Measurements from ENCODE around the gene BCL2A1.
"Not testable (repeated sequence)": the region's sequence is repeated elsewhere in the genome, so short reads cannot be mapped to it uniquely, and the experiment has no call there.

Gene BCL2A1

DNA sequence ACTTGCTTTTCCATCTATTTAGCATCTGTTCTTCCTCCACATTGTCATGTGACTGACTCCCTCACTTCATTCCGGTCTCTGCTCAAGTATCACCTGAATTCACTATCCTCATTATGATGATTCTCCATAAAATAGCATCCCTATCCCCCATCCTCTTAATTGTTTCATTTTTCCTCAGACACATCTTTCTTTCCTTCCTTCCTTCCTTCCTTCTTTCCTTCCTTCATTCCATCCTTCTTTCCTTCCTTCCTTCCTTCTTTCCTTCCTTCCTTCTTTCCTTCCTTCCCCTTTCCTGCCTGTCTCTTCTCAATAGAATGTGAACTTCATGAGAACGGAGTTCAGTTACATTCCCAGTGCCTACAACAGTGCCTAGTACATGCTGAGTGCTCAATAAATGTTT is 41.6 kb downstream of the BCL2A1 start:
- Histone ChIP-seq H3K9me3 (ENCODE audit: insufficient read depth, low read length) (no peaks in the 10 kb centered on the region), H3K4me2 (ENCODE audit: low read depth, low read length, poor library complexity, severe bottlenecking) (no peak overlapping the region), H3K27ac (ENCODE audit: low read depth, low read length) (no peak overlapping the region), H4K20me1 (ENCODE audit: low read depth, low read length) (no peaks in the 10 kb centered on the region), H3K4me3 (ENCODE audit: insufficient read depth, low read length, poor library complexity, severe bottlenecking) (no peak overlapping the region), H2AFZ (ENCODE audit: low read depth, low read length, severe bottlenecking) (no peak overlapping the region), H3F3A (ENCODE audit: insufficient read depth) (no peaks in the 10 kb centered on the region), H3K27me3 (ENCODE audit: low read length) (0 out of 2 replicates have a peak, but pooled peaks cover 3% of the 10 kb centered on the region), H3K9ac (ENCODE audit: low read length) (no peak overlapping the region), H3K9me2 (replicated peaks; ENCODE audit: insufficient read depth, low read length) (no peaks in the 10 kb centered on the region), H3K36me3 (ENCODE audit: low read length) (no peaks in the 10 kb centered on the region), H3K79me2 (ENCODE audit: insufficient read depth, low read length) (no peaks in the 10 kb centered on the region)
- TF ChIP-seq EZH2phosphoT487 (conservative IDR thresholded peaks at IDR 0.05; ENCODE audit: low read length) (no peak), CTCF (IDR thresholded peaks at IDR 0.05; ENCODE audit: insufficient read depth, low read length, poor library complexity, severe bottlenecking) (no peak)

- not testable (repeated sequence) for H3K9me2 ChIP-seq (replicated peaks; ENCODE audit: insufficient read depth, low read length); H3K9ac ChIP-seq (ENCODE audit: low read length); H3K4me2 ChIP-seq (ENCODE audit: low read depth, low read length, poor library complexity, severe bottlenecking); H3F3A ChIP-seq (ENCODE audit: insufficient read depth); H3K27ac ChIP-seq (ENCODE audit: low read depth, low read length); H4K20me1 ChIP-seq (ENCODE audit: low read depth, low read length); H3K27me3 ChIP-seq (ENCODE audit: low read length); H2AFZ ChIP-seq (ENCODE audit: low read depth, low read length, severe bottlenecking); H3K9me3 ChIP-seq (ENCODE audit: insufficient read depth, low read length); H3K4me3 ChIP-seq (ENCODE audit: insufficient read depth, low read length, poor library complexity, severe bottlenecking)
- Histone ChIP-seq H3K36me3 (ENCODE audit: low read length) (peaks cover 12% of the 10 kb centered on the region), H3K79me2 (ENCODE audit: insufficient read depth, low read length) (peaks cover 22% of the 10 kb centered on the region)
Measured at GRCh38 chr15:79926116-79926515, 44.9 kb downstream of the BCL2A1 start.

- Histone ChIP-seq H3K9ac (ENCODE audit: low read length) (peak overlapping the region; percentile 62), H3F3A (ENCODE audit: insufficient read depth) (no peaks in the 10 kb centered on the region; the same call in 1 of the 2 replicates), H3K27ac (ENCODE audit: low read depth, low read length) (peak overlapping the region; percentile 65; the same call in 1 of the 2 replicates), H3K79me2 (ENCODE audit: insufficient read depth, low read length) (peaks cover 28% of the 10 kb centered on the region), H3K27me3 (ENCODE audit: low read length) (no peaks in the 10 kb centered on the region), H3K4me3 (ENCODE audit: insufficient read depth, low read length, poor library complexity, severe bottlenecking) (peak overlapping the region; percentile 65), H3K9me2 (replicated peaks; ENCODE audit: insufficient read depth, low read length) (no peaks in the 10 kb centered on the region), H3K9me3 (ENCODE audit: insufficient read depth, low read length) (peaks cover 17% of the 10 kb centered on the region; the same call in 1 of the 2 replicates), H3K36me3 (ENCODE audit: low read length) (peaks cover 24% of the 10 kb centered on the region), H3K4me2 (ENCODE audit: low read depth, low read length, poor library complexity, severe bottlenecking) (peak overlapping the region; percentile 77), H4K20me1 (ENCODE audit: low read depth, low read length) (no peaks in the 10 kb centered on the region), H2AFZ (ENCODE audit: low read depth, low read length, severe bottlenecking) (peak overlapping the region; percentile 93)
- TF ChIP-seq EZH2phosphoT487 (conservative IDR thresholded peaks at IDR 0.05; ENCODE audit: low read length) = no peak
- TF ChIP-seq CTCF (IDR thresholded peaks at IDR 0.05; ENCODE audit: insufficient read depth, low read length, poor library complexity, severe bottlenecking) = no peak
Measured at GRCh38 chr15:79924379-79924778, 46.6 kb downstream of the BCL2A1 start.

GRCh38 chr15:79923515-79924169 is 47.4 kb downstream of the BCL2A1 start:
- H2AFZ ChIP-seq (ENCODE audit: low read depth, low read length, severe bottlenecking) = peak overlapping the region; percentile 93
- H3K36me3 ChIP-seq (ENCODE audit: low read length) = peaks cover 30% of the 10 kb centered on the region
- no peaks in the 10 kb centered on the region for H4K20me1 ChIP-seq (ENCODE audit: low read depth, low read length)
- H3K9ac ChIP-seq (ENCODE audit: low read length) = peak overlapping the region; percentile 91
- TF ChIP-seq CTCF (IDR thresholded peaks at IDR 0.05; ENCODE audit: insufficient read depth, low read length, poor library complexity, severe bottlenecking) (no peak), EZH2phosphoT487 (conservative IDR thresholded peaks at IDR 0.05; ENCODE audit: low read length) (no peak)
- H3K79me2 ChIP-seq (ENCODE audit: insufficient read depth, low read length) = peaks cover 28% of the 10 kb centered on the region
- H3K27me3 ChIP-seq (ENCODE audit: low read length) = no peaks in the 10 kb centered on the region
- peaks cover 3% of the 10 kb centered on the region; the same call in 1 of the 2 replicates for H3F3A ChIP-seq (ENCODE audit: insufficient read depth)
- peaks cover 23% of the 10 kb centered on the region; the same call in 1 of the 2 replicates for H3K9me3 ChIP-seq (ENCODE audit: insufficient read depth, low read length)
- H3K4me3 ChIP-seq (ENCODE audit: insufficient read depth, low read length, poor library complexity, severe bottlenecking) = peak overlapping the region; percentile 85
- H3K9me2 ChIP-seq (replicated peaks; ENCODE audit: insufficient read depth, low read length) = no peaks in the 10 kb centered on the region
- H3K4me2 ChIP-seq (ENCODE audit: low read depth, low read length, poor library complexity, severe bottlenecking) = peak overlapping the region; percentile 77
- H3K27ac ChIP-seq (ENCODE audit: low read depth, low read length) = peak overlapping the region; percentile 81

All from SU-DHL-6 (cell line).